NCI-H774 (cell line): ENCODE results near the gene FXYD1.
"Not testable (repeated sequence)": the region's sequence is repeated elsewhere in the genome, so short reads cannot be mapped to it uniquely, and the experiment has no call there.

Experiments used
- DNase-seq: peaks from one replicate; lab custom pipeline; 2025; lab: John Stamatoyannopoulos, UW

FXYD1 gene

DNA sequence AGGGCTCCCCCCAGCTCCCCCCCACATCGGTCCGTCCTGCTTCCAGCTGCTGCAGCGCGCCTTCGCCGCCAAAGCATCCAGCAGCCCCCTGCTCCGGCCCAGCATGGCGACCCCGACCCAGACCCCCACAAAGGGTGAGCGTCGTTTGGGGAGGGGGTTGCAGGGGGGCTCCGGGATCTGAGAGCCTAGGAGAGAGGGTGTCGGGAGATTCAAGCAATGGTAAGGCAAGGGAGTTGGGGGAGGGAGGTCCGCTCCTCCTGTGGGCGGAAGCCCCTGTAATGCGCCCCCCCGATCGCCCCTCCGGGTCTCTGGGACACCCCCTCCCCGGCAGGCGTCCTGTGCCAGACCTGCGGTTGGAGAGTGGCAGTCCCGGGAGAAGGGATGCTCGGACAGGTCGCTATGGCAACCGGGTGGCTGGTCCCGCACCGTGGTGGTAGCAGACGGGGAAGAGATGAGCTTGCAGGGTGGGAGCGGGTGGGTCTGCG, 4.6 kb downstream of the FXYD1 start, which contains the start of gene FXYD7:
Gene FXYD7 (plus strand): TSS at position 25 of the 485 bp plus-strand sequence. CDS start 79 bp downstream, at position 104.
- no peak for DNase-seq

DNA sequence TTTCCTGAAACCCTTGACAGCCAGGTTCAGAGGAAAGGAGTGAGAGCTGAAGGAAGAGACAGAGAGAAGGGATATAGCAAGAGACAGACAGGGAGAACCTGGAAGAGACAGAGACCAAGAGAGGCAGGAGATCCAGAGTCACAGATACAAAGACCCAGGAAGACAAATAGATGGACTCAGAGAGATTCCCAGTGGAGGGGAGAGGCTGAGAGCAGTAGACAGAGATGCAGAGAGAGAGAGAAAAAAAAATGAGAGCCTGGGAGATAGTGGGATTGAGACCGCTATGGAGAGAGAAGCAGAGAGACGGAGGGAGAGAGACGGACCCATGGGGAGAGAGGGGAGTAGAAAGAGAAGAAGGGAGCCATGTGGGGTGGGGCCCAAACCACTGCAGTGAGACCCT, 5.2 kb downstream of the FXYD1 start:
- DNase-seq = no peak

DNA sequence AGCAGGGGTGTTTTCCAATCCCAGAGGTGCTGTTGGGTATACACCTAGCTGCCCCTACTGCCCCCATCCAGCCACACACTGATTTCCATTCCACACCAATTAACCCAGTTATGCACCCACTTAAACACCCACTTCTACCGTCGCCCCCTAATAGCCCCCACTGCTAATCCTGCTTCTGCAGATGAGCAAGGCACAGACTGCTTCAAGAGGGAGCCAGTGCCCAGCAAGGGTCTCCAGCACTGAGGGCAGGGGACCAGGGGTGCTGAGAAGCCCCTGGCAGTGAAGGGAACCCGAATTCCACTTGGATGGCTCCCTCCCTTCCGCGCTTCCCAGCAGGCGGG, 5.6 kb downstream of the FXYD1 start:
- DNase-seq = no peak

DNA sequence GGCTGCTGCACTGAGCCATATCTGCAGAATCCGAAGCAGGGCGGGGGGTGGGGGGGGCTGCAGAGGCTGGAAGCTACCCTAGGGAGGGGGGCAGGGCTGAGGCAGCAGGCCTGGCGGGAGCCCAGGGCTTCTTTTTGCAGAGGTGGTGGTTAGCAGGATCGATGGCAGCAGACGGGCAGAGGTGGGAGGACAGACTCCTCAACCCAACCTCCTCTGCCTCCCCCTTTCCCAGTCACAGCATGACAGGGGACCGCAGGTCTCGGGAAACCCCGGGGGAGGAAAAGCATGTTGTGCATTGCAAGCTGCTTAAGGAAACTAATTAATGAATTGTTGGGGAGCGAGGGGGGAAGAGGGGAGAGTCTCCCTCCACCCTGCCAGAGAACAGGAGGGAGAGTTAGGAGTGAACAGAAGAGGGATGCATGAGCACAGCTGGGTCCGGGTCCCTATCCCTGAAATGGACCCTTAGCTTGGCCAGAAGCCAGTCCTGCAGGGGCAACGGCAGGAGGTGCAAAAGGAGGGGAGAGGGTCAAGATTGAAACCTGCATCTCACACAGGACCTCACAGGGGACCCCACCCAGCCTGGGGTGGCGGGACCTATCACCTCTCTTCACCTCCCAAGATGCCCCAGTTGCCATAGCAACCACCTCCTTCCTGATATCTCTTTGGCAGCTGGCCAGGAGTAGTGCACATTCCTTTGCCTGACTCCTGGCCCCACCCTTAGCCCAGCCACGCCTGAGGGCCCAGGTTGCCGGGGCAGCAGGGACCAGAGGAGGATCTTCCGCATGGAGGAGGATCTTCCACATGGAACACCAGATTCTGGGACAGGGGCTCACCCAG, 6.2 kb downstream of the FXYD1 start:
- no peak for DNase-seq

DNA sequence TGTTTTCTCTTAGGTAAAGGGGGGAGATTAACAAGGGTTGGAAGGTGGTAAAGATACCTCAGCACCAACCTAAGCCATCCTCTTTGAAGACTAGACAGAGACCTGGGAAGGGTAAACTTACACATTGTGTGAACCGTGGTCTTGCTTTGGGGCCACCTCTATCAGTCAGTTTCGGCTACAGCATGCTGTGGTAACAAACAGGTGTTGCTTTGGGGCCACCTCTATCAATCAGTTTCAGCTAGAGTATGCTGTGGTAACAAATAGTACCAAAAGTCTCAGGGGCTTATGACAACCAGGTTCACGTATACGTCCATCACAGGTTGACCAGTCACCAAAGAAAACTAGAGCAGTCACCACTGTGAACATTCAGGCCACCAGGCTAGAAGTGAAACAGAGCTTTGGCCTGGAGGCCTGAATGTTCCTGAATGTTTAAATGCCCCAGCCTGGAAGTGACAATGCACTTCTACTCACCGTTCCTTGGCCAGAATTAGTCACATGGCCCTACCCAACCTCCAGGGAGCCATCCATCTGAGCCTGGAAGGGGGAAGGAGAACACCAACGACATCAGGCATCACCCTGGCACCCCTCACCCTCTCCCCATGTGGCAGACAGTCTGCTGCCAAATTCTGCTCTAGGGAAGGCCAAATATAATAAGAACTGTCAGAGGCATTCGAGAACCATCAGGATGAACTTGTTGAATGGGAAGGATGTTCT, 8.3 kb downstream of the FXYD1 start:
- DNase-seq = no peak

DNA sequence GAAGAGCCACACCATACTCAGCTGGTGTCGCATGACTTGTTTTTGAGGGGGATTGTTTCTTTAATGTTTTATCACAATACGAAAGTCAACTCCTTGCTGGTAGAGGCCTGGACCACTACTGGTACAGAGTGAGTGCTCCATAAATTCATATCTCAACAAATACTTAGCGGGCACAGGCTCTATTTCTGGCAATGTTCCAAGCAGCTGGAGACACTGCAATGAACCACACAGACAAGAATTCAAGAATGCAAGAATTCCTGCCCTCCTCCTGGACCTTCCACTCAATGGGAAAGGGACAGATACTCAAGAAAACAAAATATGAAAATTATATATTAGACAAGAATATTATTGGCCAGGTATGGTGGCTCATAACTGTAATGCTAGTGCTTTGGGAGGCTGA, 10.8 kb downstream of the FXYD1 start:
- no peak for DNase-seq

DNA sequence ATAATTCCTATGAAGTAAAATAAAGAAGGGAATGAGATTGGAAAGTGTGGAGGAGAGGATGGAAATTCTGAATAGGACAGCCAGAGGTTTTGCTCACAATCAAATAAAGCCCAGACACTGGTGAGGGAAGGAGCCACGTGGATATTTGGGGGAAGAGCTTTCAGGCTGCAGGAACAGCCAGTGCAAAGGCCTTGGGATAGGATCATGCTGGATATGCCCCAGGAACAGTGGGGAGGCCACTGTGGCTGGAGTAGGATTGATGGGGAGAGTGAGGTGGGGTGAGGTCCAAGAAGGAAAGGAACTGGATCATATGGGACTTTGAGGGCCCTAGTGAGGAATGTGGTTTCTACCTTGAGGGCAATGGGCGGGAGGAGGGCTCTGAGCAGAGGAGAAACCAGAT, 11.8 kb downstream of the FXYD1 start:
- DNase-seq = no peak

DNA sequence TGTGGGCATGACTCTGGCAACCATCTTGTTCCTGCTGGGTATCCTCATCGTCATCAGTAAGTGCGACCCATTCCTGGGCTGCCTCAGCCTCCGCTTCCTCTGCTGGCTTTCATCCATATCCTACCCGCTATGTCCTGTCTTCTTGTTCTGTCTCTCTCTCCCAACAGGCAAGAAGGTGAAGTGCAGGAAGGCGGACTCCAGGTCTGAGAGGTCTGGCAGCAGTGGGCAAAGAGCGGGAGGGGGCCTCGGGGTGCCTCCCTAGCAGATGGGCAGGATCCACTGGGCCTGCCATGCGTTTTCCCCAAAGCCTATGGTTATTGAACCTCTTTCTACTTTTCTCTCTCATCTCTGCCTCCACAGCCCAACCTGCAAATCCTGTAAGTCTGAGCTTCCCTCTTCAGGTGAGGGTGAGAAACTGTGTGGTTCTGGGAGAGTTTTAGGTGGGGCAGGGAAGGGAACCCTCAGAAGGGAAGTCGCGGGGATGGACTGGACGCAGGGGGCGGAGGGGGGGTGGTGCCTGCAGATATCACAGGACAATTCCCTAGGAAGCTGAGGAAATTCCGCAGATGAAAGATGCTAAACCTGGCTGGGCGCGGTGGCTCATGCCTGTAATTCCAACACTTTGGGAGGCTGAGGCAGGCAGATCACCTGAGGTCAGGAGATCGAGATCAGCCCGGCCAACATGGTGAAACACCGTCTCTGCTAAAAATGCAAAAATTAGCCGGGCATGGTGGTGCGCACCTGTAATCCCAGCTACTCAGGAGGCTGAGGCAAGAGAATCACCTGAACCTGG, 12.8 kb downstream of the FXYD1 start:
- no peak for DNase-seq

DNA sequence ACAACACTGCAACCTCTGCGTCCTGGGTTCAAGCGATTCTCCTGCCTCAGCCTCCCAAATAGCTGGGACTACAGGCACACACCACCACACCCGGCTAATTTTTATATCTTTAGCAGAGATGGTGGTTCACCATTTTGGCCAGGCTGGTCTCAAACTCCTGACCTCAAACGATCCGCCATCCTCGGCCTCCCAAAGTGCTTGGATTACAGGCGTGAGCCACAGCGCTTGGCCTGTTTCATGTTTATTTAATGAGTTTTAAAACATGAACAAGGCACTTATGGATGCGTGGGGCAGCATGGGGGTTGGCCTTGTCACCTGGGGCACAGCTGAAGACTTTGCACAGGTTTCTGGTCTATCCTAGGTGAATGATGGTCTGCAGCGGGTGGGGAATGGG, 14.5 kb downstream of the FXYD1 start:
- not testable (repeated sequence) for DNase-seq

DNA sequence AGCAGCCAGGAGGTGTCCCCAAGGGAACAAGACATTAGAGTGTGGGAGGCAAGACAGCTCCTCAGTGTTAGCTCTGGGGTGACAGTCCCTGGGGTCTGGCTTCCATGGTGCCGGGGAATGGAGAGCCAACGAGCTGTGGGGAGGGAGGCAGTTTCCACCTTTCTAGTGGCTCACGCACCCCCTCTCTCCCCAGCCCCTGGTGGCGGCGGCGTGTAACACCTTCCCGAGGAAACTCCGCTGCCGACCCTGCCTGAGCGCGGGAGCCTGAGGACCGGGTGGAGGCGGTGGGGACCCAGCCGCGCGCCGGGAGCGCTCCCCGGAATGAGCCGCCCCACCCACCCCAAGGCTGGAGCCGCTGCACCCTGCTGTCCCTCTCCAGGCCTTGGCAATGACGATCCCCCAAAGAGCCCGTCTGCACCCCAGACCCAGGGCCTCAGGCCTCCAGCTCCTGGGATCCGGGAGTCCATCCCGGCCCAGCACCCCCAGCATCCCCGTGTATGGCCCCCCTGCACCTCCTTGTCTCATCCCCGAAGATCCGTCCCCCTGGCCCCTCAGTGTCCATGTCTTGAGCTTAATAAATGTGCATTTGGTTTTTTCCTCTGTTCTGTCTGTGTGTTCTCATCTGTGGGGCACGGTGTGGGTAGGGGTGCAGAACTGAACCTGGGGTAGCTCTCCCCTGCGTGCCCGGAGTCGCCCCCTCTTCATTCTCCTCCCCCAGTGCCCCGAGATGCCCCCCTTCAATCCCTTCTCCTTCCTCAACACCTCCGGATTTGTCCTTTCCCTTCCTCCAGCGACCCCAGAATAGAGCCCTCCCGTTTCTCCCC, 15.3 kb downstream of the FXYD1 start:
- DNase-seq = no peak

DNA sequence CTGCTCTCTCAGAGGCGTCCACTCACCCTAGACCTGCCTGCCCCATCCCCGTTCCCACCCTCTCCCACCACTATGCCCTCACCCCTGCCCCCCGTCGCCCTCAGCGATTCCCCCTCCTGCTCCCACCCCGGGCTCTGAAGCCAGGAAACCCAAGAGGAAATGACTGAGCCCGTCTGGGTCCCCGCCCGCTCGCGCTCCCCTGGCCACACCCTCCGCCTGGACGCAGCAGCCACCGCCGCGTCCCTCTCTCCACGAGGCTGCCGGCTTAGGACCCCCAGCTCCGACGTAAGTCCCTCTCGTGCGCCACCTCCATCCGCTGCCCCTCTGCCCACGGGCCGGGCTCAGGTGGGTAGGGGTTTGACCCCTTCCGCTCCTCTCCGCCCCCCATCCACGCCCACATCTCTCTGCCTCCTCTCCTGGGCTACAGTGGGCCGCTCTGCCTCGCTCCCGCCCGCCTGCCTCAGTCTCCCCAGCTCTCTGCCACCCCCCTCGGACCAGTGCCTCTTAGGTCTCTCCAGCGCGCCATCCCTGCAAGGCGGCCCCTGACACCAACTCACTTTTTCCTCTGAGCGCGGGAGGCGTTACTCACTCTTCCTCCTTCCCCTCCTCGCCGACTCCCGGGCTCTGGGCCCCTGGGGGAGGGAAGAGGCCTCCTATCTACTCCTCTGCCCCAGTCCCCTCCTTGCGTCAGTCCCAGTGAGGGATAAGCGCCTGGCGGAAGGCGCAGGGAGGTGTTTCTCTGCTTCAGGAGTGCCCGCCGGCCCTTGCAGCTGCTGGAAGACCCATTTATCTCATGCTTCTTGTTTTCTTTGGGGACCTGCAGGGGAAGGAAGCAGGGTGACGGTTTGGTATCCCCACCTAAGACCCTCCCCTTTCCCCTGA, 16.1 kb downstream of the FXYD1 start, which contains the start of gene FXYD5:
Gene FXYD5 (plus strand): TSS at position 211 of the 882 bp plus-strand sequence. CDS start 816 bp downstream, outside the sequence.
- DNase-seq = no peak

DNA sequence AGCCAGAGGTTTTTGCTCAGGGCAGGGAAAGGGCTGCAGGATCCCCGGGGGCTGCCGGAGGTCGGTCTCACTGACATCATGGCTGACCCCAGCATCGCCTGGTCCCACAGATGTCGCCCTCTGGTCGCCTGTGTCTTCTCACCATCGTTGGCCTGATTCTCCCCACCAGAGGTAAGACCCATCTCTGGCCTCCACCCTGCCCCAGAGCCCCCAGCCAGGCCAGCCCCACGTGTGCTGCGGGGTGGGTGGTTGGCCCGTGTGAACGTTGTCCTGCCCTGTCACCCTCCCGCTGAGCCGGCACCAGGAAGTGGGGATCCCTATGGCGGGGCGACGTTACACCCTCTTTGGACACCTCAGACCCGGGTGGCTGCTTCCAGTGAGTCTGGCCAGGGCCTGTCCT, 16.8 kb downstream of the FXYD1 start:
- no peak for DNase-seq

DNA sequence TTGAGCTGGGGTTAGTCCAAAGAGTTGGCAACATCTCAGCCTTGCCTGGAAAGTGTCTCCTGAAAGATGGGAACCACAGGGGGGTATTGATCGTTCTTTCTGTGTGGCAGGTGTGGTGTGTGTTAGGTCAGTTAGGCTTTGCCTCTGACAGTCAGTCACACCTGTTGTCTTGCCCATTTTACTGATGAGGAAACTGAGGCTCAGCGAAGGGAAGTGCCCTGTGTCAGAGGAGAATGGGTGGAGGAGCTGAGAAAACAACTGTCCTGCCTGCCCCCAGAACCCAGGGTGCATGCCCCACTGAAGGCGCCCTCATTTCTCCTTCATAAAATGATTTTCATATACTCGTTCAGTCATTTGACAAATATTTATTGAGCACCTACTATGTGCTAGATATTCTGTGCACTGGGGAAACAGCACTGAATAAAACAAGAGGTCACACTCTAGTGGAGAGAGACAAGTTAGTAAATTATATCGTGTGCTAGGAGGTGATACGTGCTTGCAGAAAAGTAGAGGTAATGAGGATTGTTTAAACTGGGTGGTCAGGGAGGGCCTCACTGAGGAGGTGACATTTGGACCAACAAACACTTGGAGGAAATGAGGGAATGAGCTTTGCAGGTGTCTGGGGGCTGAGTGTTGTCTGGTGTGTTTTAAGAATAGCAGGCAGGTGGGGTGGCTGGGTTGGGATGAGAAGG, 17.5 kb downstream of the FXYD1 start:
- DNase-seq = no peak

DNA sequence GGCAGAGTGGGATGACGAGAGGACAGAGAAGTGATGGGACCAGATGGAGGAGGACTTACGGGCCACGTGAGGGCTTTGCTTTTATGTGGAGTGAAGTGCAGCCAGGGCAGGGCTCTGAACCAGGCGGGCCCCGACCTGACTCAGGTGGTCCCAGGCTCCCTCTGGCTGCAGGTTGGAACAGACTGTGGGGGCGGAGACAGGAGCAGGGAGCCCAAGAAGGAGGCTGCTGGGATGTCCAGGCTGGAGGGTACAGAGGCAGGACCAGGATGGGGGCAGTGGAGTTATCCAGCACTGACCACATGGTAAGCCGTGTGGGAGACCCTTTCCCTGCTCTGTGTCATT, 18.0 kb downstream of the FXYD1 start:
- no peak for DNase-seq

DNA sequence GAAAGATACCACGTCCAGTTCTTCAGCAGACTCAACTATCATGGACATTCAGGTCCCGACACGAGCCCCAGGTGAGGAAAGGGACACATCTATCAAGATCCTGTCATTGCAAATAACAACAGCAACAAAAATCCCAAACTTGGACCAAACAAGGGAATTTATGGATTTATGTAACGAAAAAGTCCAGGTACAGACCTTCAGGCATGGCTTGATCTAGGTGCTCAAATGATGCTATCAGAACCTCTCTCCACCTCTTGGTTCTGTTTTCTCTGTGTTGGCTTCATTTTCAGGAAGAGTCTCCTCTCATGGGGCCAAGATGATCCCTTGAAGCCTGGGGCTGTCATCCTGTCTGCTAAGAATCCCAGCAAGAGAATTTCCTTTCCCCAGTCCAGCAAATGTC, 18.8 kb downstream of the FXYD1 start:
- no peak for DNase-seq

DNA sequence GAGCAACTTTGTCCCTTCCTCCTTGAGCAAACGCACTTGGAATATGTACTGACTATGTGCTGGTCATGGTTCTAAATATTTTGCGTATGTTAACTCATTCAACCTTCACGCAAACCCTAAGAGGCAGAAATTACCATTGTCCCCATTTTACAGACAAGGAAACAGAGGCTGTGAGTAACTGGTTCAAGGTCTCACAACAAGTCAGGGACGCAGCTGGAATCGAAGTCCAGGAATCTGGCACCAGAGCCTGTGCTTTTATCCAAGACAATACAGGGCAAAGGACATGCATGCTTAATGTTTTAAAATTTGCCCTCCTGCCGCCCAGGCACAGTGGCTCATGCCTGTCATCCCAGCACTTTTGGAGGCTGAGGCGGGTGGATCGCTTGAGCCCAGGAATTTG, 21.0 kb downstream of the FXYD1 start:
- no peak for DNase-seq

DNA sequence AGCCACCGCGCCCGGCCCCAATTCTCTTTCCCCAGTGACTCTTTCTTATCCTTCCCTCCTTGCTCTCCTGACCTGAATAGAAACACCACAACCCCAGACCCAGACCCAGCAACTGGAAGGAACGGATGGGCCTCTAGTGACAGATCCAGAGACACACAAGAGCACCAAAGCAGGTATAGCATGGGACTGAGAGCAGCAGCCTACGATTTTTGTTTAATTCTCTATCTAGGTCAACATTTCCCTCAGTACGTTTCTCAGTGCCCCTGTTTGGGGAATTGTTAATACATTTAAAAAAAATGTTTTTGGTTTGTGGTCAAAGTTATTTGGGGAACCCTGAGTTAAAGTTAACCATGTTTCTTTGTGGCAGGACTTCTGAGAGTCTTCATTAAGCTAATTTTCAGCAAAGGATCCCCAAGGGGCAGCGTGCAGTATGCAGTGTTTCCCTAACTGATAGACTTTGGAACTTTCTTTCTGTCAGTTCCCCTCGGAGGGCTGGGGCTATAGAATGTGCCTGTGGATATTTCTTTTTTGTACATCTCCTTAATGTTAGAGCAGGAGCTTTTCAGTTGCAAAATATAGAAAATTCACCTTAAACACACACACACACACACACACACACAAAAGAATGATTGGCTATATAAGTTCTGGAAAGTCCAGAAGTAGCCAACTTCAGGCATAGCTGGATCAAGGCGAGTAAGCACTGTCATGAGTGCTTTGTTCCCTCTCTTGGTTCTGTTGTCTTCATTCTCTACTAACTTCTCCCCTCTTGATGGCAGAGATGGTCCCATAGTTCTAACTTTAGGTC, 22.2 kb downstream of the FXYD1 start:
- DNase-seq = no peak

DNA sequence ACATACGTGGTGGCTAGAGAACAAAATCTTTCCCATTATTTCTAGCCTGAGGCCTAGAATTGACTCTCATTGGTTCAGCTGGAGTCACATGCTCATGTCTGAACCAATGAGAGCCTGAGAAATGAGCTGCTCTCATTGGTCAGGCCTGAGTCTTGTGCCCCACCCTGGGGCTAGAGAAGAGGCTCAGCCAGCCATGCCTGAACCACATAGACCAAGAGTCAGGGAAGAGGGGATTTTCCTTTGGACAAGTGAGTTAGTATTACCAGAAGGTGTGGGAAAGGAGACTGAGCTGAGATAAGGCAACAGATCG, 22.8 kb downstream of the FXYD1 start:
- no peak for DNase-seq
